ENCODE data around the gene REC8. TPM values are rescaled to one million over a fixed set of nuclear protein-coding genes. Genes with fewer than 3 reads are reported as not detected.

REC8 gene
- total and polyA plus RNA-seq, 2 of the 13 experiments (the other 11 are each of a cell fraction or from before 2014, with no cell fraction given): 3.4 to 14.7 TPM

DNA sequence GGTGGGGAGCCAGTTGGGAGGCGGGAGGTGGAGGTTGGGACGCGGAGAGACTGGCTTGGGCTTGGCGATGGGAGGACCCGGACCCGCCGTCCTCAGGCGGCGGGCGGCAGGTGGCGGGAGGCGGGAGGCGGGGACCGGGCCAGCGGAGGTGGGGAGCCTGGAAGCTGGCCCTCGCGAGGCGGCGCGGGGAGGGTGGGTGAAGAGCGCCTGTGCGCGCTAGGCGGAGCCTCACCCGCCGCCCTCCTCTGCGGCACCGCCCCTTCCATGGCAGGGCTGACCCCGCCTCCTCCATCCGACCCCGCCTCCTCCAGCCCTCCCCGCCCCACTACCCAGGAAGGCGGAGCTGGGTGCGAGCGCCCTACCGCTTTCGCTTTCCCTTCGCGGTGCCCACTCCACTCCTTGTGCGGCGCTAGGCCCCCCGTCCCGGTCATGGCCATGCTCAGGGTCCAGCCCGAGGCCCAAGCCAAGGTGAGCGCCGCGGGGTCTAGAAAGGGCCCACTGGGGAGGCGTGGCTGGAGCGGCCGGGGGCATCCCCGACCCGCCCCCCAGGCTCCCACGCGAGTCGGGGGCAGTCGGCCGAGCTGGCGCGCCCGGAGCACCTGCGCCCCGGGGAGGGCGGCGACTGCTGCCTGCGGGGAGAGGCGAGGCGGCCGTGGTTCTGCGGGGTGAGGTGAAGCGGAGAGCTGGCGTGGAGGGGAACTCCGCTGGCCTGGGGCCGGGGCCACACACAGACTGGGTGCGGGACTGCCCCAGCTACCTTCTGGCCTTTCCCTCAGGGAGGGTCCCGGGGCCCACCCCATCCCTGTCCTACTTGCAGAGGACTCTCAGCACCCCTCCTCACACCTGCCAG, 35.8 kb upstream of the REC8 start, which contains the start of gene PSME1 (continued):
- TF ChIP-seq ZFP1 (CRISPR knock-in tag; IDR thresholded peaks at IDR 0.05): no peak; the same call in 1 of the 2 replicates
- TF ChIP-seq HOXD1 (CRISPR knock-in tag; IDR thresholded peaks at IDR 0.05): peak; percentile 21; the same call in 1 of the 2 replicates
- TF ChIP-seq, protein P1, sequence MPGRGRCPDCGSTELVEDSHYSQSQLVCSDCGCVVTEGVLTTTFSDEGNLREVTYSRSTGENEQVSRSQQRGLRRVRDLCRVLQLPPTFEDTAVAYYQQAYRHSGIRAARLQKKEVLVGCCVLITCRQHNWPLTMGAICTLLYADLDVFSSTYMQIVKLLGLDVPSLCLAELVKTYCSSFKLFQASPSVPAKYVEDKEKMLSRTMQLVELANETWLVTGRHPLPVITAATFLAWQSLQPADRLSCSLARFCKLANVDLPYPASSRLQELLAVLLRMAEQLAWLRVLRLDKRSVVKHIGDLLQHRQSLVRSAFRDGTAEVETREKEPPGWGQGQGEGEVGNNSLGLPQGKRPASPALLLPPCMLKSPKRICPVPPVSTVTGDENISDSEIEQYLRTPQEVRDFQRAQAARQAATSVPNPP (CRISPR knock-in tag; IDR thresholded peaks at IDR 0.05): peak; percentile 72; the same call in 1 of the 2 replicates
- TF ChIP-seq HNRNPLL (IDR thresholded peaks at IDR 0.05; ENCODE audit: low read depth, low read length, poor library complexity, severe bottlenecking): peak; percentile 87
- TF ChIP-seq SOX13 (IDR thresholded peaks at IDR 0.05): 0 out of 2 replicates have a peak, but pooled peaks have one; percentile 32
- TF ChIP-seq SOX13 (CRISPR knock-in tag; conservative IDR thresholded peaks at IDR 0.05 in 1 of 2, IDR thresholded peaks at IDR 0.05 in 1 of 2): peak in 1 of 2 experiments; percentile 63; a peak in 1 of 4 replicates
- TF ChIP-seq RARG (CRISPR knock-in tag; IDR thresholded peaks at IDR 0.05; ENCODE audit: low read depth): no peak
- peak; percentile 95 for TF ChIP-seq KDM5B (CRISPR knock-in tag; IDR thresholded peaks at IDR 0.05; ENCODE audit: borderline replicate concordance)
- TF ChIP-seq ZNF451 (CRISPR knock-in tag; IDR thresholded peaks at IDR 0.05): peak; percentile 97
- peak; percentile 61 for TF ChIP-seq ZSCAN31 (CRISPR knock-in tag; IDR thresholded peaks at IDR 0.05; ENCODE audit: low read depth)
- peak; percentile 9 for TF ChIP-seq JARID2 (CRISPR knock-in tag; IDR thresholded peaks at IDR 0.05; ENCODE audit: insufficient replicate concordance)
- TF ChIP-seq ZSCAN29 (CRISPR knock-in tag; conservative IDR thresholded peaks at IDR 0.05): peak; percentile 35; the same call in 1 of the 2 replicates
- peak; percentile 93; the same call in 2 of the 3 replicates for TF ChIP-seq MXI1 (IDR thresholded peaks at IDR 0.05; ENCODE audit: borderline replicate concordance, low read depth, low read length)
- TF ChIP-seq ELF3 (CRISPR knock-in tag; IDR thresholded peaks at IDR 0.05): peak; percentile 83
- TF ChIP-seq ZNF484 (CRISPR knock-in tag; IDR thresholded peaks at IDR 0.05; ENCODE audit: borderline replicate concordance, low read depth): no peak; the same call in 1 of the 2 replicates
- peak; percentile 53 for TF ChIP-seq XRCC5 (optimal IDR thresholded peaks at IDR 0.05; ENCODE audit: low read length)
- TF ChIP-seq ZNF773 (CRISPR knock-in tag; IDR thresholded peaks at IDR 0.05; ENCODE audit: borderline replicate concordance): peak; percentile 86; the same call in 1 of the 2 replicates
- peak; percentile 60; the same call in 1 of the 2 replicates for TF ChIP-seq AHR (CRISPR knock-in tag; IDR thresholded peaks at IDR 0.05)
- TF ChIP-seq ZSCAN9 (CRISPR knock-in tag; IDR thresholded peaks at IDR 0.05; ENCODE audit: borderline replicate concordance): 0 out of 2 replicates have a peak, but pooled peaks have one; percentile 71
- TF ChIP-seq, protein P2, sequence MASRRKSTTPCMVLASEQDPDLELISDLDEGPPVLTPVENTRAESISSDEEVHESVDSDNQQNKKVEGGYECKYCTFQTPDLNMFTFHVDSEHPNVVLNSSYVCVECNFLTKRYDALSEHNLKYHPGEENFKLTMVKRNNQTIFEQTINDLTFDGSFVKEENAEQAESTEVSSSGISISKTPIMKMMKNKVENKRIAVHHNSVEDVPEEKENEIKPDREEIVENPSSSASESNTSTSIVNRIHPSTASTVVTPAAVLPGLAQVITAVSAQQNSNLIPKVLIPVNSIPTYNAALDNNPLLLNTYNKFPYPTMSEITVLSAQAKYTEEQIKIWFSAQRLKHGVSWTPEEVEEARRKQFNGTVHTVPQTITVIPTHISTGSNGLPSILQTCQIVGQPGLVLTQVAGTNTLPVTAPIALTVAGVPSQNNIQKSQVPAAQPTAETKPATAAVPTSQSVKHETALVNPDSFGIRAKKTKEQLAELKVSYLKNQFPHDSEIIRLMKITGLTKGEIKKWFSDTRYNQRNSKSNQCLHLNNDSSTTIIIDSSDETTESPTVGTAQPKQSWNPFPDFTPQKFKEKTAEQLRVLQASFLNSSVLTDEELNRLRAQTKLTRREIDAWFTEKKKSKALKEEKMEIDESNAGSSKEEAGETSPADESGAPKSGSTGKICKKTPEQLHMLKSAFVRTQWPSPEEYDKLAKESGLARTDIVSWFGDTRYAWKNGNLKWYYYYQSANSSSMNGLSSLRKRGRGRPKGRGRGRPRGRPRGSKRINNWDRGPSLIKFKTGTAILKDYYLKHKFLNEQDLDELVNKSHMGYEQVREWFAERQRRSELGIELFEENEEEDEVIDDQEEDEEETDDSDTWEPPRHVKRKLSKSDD (CRISPR knock-in tag; IDR thresholded peaks at IDR 0.05; ENCODE audit: low read depth): peak; percentile 88; the same call in 1 of the 2 replicates
- TF ChIP-seq ZFP36L2 (CRISPR knock-in tag; IDR thresholded peaks at IDR 0.05): 0 out of 2 replicates have a peak, but pooled peaks have one; percentile 87
- no peak for TF ChIP-seq SRSF4 (IDR thresholded peaks at IDR 0.05; ENCODE audit: low read depth, low read length, poor library complexity, severe bottlenecking)
- peak; percentile 94 for TF ChIP-seq ZFY (CRISPR knock-in tag; IDR thresholded peaks at IDR 0.05)
- TF ChIP-seq ZNF337 (CRISPR knock-in tag; IDR thresholded peaks at IDR 0.05; ENCODE audit: borderline replicate concordance, low read depth): peak; percentile 82; the same call in 1 of the 2 replicates
- TF ChIP-seq ATF1 (CRISPR knock-in tag; IDR thresholded peaks at IDR 0.05): no peak
- TF ChIP-seq TCF7 (IDR thresholded peaks at IDR 0.05; ENCODE audit: low read depth): no peak

Data from HepG2 (cell line).